ENCODE measurements around the gene PRKN.

DNA sequence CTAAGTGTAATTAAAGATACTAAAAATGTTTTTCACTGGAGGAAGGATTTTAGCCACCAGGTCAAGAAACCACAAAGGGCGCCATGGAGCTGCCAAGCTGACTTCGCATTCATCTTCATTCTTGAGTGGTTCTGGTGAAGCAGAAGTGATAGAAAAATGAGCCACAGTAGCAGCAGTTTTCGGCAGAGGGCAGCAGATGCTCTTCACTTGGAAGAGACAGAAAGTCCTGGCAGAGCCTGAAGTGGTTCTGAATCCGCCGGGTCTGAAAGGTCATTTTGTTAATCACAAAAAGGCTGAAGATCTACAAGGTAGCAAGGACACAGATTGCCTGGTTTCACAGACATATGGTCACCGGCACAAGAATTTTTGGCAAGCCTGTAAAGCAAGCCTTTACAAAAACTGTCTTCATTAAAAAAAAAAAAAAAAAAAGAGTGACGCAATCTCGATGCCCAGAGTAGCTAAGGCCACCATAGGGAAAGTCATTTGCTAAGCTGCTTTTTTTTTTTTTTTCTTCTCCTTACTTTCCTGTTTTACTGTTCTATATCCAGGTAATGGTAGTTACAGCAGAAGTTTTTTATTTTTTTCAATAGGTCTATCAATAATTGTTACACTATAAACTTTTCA is 1108.6 kb downstream of the PRKN start:
- TF ChIP-seq POLR2A (IDR thresholded peaks at IDR 0.05) = no peak
- TF ChIP-seq, protein P1, sequence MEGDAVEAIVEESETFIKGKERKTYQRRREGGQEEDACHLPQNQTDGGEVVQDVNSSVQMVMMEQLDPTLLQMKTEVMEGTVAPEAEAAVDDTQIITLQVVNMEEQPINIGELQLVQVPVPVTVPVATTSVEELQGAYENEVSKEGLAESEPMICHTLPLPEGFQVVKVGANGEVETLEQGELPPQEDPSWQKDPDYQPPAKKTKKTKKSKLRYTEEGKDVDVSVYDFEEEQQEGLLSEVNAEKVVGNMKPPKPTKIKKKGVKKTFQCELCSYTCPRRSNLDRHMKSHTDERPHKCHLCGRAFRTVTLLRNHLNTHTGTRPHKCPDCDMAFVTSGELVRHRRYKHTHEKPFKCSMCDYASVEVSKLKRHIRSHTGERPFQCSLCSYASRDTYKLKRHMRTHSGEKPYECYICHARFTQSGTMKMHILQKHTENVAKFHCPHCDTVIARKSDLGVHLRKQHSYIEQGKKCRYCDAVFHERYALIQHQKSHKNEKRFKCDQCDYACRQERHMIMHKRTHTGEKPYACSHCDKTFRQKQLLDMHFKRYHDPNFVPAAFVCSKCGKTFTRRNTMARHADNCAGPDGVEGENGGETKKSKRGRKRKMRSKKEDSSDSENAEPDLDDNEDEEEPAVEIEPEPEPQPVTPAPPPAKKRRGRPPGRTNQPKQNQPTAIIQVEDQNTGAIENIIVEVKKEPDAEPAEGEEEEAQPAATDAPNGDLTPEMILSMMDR (IDR thresholded peaks at IDR 0.05) = peak in 4 of 5 experiments; percentile 13 to 25 (median 16)
- TF ChIP-seq EP300 (IDR thresholded peaks at IDR 0.05) = no peak

All from tibial nerve (tissue), 4 donors.